IPS-11a (cell line): ENCODE data around the gene FBXO31.
"Not testable (repeated sequence)": the region's sequence is repeated elsewhere in the genome, so short reads cannot be mapped to it uniquely, and the experiment has no call there.

Experiments used
- H3K4me3 ChIP-seq: one replicate; pipeline ENCODE4 v1.5.1; 2013; ENCODE audit warnings: low read depth, low read length, control low read depth

FBXO31 gene

GRCh38 chr16:87411375-87412271 lies 28.0 kb upstream of the FBXO31 start:
- no peak overlapping the region for H3K4me3 ChIP-seq

DNA sequence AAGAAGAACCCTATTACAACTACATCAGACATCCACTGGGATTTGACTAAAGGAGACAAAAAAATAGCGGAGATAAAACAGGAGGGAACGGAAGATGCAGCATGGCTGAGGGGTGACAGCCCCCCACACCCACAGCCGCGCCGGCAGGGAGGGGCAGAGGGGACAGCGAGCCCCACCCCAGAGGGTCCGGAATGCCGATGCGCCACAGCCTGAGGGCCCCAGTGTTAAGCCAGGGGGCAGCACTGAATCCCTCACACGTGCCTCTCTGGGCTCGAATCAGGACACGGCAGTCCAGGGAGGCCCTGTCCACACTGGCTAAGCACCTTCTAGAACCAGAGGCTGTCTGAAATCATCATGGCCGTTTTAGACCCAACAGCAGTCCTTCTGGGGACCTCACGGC lies 27.4 kb upstream of the FBXO31 start:
- H3K4me3 ChIP-seq = no peak overlapping the region

GRCh38 chr16:87410530-87410929 lies 27.0 kb upstream of the FBXO31 start:
- no peak overlapping the region for H3K4me3 ChIP-seq

DNA sequence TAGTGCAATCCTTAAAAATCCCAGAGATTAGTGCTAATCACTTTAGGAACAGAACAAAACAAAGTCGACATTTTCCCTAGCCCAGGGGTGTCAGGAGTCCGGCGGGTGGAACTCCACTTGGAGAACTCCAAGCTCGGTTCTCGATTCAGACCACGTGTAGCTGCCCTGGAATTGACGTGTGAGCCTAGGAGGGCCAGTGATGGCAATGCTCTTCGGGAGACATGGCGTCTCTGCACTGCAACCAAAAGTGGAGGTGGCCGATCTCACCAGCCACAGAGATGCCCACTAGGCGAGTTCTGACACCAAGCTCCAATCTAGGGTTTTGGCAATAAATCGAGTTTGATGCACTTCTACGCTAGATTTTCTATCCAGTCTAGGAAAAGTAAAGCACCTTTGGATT lies 26.2 kb upstream of the FBXO31 start:
- H3K4me3 ChIP-seq = no peak overlapping the region

GRCh38 chr16:87409153-87409552 lies 25.6 kb upstream of the FBXO31 start:
- no peak overlapping the region for H3K4me3 ChIP-seq

DNA sequence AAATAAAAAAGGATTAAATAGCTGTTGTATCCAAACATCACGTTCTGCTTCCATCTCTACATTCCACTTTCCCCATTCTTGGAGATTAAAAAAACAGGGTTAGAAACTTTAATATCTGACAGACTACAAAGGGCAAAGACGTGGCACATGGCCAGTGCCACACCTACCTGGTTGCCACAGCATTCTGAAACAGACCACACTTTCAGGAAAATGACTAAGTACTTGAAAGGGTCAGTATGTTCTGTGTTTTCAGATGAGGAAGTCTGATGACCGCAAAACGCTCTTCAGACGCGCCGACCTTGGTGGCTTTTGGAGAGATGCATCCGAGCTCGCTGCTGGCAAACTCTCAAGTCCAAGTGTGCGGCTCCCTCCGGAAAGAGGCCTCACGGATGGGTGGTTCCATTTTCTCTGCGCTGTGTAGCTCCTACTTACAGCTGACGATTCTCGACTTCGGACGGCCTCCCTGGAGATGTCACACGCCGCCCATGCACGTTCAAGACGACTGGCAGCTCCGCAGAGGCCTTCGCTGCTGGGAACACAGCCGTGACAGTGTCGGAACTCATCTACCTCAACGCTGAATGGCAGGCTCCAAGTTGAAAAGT lies 24.0 kb upstream of the FBXO31 start:
- peak overlapping the region; percentile 4 for H3K4me3 ChIP-seq

- H3K4me3 ChIP-seq = no peak overlapping the region
These were observed 23.0 kb upstream of the FBXO31 start for GRCh38 chr16:87406495-87407088.

DNA sequence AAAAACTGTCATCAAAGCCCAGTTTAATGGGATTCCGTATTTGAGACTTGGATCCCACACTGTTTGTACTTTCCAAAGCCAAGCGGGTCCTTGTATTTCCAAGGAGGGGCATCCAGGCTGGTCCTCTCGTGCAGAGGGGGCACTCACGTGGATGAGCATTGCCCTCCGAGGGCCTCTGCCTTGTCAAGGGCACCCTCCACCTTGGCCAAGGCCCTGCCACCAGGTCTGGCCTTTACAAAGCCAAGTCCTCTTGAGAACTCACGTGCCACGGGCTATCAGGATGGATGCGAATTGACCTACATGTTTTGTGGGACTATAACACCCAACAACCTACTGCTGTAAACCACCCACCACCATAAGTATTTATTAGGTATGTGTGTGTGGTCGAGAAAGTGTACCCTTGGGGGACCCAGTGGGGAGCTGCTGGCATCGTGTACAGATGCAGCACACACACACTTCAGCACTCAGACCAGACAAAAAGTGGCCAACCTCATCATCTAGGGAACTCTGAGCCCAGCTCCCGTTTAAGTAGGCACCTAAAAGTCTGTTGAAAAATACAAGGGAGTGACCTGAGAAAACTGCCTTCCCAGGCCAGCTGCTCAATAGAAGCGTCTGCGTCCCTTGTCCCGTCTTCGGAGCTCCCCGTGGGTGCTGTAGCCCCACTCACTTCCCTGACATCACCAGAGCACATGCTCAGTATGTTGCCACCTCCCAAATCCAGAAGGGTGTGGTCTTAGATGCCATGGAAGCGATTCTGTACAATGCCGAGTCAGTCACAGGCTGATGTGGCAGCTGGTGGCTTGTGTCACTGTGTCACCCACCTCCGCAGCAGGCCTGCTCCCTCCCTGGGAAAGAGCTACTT lies 21.4 kb upstream of the FBXO31 start:
- no peak overlapping the region for H3K4me3 ChIP-seq

- H3K4me3 ChIP-seq = no peak overlapping the region
These were observed 11.7 kb upstream of the FBXO31 start for GRCh38 chr16:87395181-87395842.

GRCh38 chr16:87393680-87394055 lies 10.1 kb upstream of the FBXO31 start:
- H3K4me3 ChIP-seq = peak overlapping the region; percentile 70

DNA sequence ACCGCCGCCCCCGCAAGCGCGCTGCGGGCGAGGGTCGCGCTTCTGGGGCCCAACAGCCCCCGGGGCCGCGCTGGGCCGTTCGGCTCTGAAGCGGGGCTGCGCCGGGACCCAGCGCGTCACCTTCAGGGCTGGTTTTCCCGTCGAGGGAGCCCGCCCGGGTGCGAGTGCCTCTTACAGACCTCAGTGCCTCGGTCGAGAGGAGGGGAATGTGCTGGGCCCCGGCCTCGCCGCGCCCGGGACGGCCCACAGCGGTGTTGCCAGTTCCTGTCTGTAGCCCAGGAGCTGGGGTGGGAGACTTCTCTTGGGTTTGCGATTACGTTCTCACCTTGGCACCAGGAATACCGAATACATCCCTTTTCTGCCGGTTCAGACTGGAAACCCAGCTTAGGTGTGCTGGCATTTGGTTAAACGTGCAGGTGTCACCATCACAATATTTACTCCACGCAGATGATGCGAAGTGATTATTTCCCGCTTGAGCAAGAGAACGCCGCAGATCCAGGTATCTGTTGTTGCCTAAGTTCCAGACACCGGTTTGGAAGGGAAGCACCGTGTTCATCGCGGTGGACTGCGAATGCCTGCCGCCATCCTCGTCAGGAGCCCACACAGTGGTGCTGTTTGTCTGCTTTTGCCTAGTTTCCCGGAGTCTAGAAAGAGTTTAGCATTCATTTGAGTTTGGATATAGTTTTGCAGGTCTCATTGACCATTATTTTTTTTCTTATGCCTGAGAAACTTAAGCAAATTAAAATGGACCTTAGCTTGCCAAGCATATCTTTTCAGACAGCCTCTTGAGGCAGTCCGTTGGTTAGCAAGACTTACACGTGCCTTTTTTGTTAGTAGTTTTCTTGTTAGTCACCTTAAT lies 9.5 kb upstream of the FBXO31 start:
- H3K4me3 ChIP-seq = peak overlapping the region; percentile 70

- peak within 1 kb of the TSS; percentile 70 for H3K4me3 ChIP-seq
These were observed 8.6 kb upstream of the FBXO31 start, which contains the start of gene MAP1LC3B for GRCh38 chr16:87391950-87392820. MAP1LC3B (plus strand) TSS chr16:87392336; CDS start chr16:87392428, 92 bp downstream.

GRCh38 chr16:87391324-87391949 lies 7.9 kb upstream of the FBXO31 start:
- peak overlapping the region; percentile 70 for H3K4me3 ChIP-seq

- H3K4me3 ChIP-seq = peak overlapping the region; percentile 70
These were observed 7.2 kb upstream of the FBXO31 start for GRCh38 chr16:87390641-87391323.

GRCh38 chr16:87389914-87390313 lies 6.3 kb upstream of the FBXO31 start:
- H3K4me3 ChIP-seq = not testable (repeated sequence)

DNA sequence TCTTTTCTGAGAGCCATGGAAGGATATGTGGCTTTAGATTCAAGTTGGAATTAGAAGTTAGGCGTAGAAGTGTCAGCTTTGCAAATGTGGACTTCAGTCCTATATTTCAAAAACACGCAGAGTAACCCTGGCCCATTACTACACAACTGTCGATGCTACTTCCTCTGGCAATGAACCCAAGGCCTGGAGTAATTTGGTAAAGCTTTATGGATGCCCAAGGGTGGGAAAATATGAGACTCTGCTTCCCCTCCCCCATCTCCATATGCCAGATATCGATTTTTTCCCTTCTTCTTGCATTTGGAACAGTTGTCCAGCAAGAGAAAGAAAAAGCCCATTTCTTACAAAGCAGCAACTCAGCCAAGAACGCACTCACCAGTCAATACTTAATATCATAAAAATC lies 5.7 kb upstream of the FBXO31 start:
- H3K4me3 ChIP-seq = no peak overlapping the region

- H3K4me3 ChIP-seq = no peak overlapping the region
These were observed 5.2 kb upstream of the FBXO31 start for GRCh38 chr16:87388818-87389134.
